GM23338 (cell line): Measurements from ENCODE around the gene PERCC1. TPM values are rescaled to one million over a fixed set of nuclear protein-coding genes. Genes with fewer than 3 reads are reported as not detected.

ENCODE experiments used
- ATAC-seq: fragments of 200-7000 bp; cut with Tn5 transposase; 3 replicates; pipeline ENCODE4 v1.9.1; 2020
- DNase-seq: peaks from one replicate; pipeline ENCODE4 v3.0.0-alpha.2; 2015; ENCODE audit warnings: low spot score
- H2AFZ ChIP-seq: fragments of 200-600 bp; sonication (generic); 2 replicates; pipeline ENCODE4 v1.8.0; 2016; ENCODE audit warnings: antibody characterized with exemption, mild to moderate bottlenecking, moderate library complexity
- H3F3A ChIP-seq: fragments of 200-600 bp; sonication (generic); replicated peaks from 2 replicates; pipeline ENCODE4 v1.8.0; 2017; ENCODE audit warnings: antibody characterized with exemption, mixed run types, low read depth
- H3K27ac ChIP-seq: fragments of 200-600 bp; sonication (generic); 2 replicates; pipeline ENCODE4 v1.6.1; 2016; ENCODE audit warnings: low read depth
- H3K27me3 ChIP-seq: fragments of 200-600 bp; sonication (generic); 2 replicates; pipeline ENCODE4 v1.8.0; 2016; ENCODE audit warnings: mild to moderate bottlenecking, mixed run types, moderate library complexity; ENCODE audit not compliant: insufficient read depth
- H3K36me3 ChIP-seq: fragments of 200-600 bp; sonication (generic); 2 replicates; pipeline ENCODE4 v1.8.0; 2016; ENCODE audit warnings: mild to moderate bottlenecking; ENCODE audit not compliant: insufficient read depth
- H3K4me1 ChIP-seq: fragments of 200-600 bp; sonication (generic); 2 replicates; pipeline ENCODE4 v1.8.0; 2016; ENCODE audit warnings: mild to moderate bottlenecking, moderate library complexity; ENCODE audit not compliant: insufficient read depth
- H3K4me2 ChIP-seq: fragments of 200-600 bp; sonication (generic); 2 replicates; pipeline ENCODE4 v1.7.1; 2017; ENCODE audit warnings: mixed run types
- H3K4me3 ChIP-seq: fragments of 200-600 bp; sonication (generic); 2 replicates; pipeline ENCODE4 v1.6.1; 2016; ENCODE audit warnings: mixed run types
- H3K79me2 ChIP-seq: fragments of 200-600 bp; sonication (generic); replicated peaks from 2 replicates; pipeline ENCODE4 v1.8.0; 2017; ENCODE audit warnings: mild to moderate bottlenecking; ENCODE audit not compliant: insufficient read depth
- H3K9me2 ChIP-seq: fragments of 200-600 bp; sonication (generic); 2 replicates; pipeline ENCODE4 v1.8.0; 2017; ENCODE audit not compliant: insufficient read depth
- H4K20me1 ChIP-seq: fragments of 200-600 bp; sonication (generic); replicated peaks from 2 replicates; pipeline ENCODE4 v1.8.0; 2017; ENCODE audit warnings: mild to moderate bottlenecking; ENCODE audit not compliant: insufficient read depth
- H3K27ac Mint-ChIP-seq: 2 replicates; pipeline ENCODE4 v1.8.0; 2020; ENCODE audit warnings: inconsistent platforms, mild to moderate bottlenecking, moderate library complexity, mixed read lengths
- H3K27me3 Mint-ChIP-seq: 3 replicates; pipeline ENCODE4 v1.8.0; 2022; ENCODE audit warnings: low read depth, mild to moderate bottlenecking, moderate library complexity, mixed read lengths, inconsistent platforms; ENCODE audit not compliant: insufficient read depth, poor library complexity
- H3K36me3 Mint-ChIP-seq: 3 replicates; pipeline ENCODE4 v1.8.0; 2021; ENCODE audit warnings: low read depth, mild to moderate bottlenecking, inconsistent platforms, moderate library complexity, mixed read lengths
- H3K4me1 Mint-ChIP-seq: 3 replicates; pipeline ENCODE4 v1.8.0; 2020; ENCODE audit warnings: mild to moderate bottlenecking, inconsistent platforms, mixed read lengths
- H3K4me3 Mint-ChIP-seq: 3 replicates; pipeline ENCODE4 v1.8.0; 2021; ENCODE audit warnings: moderate library complexity, mild to moderate bottlenecking, inconsistent platforms, mixed read lengths
- H3K9me3 Mint-ChIP-seq: 3 replicates; pipeline ENCODE4 v1.8.0; 2020; ENCODE audit warnings: moderate library complexity, mild to moderate bottlenecking, inconsistent platforms, mixed read lengths
- CREB1 ChIP-seq: fragments of 250-450 bp; sonication (Bioruptor Pico); IDR thresholded peaks from 2 replicates; pipeline ENCODE4 v1.5.0; 2020; ENCODE audit warnings: low read depth, mild to moderate bottlenecking, moderate library complexity
- CTCF ChIP-seq, 2 experiments: fragments of 200-600 bp in 1 of 2; sonication (generic) in 1 of 2; conservative IDR thresholded peaks; 2 replicates each; pipeline versions ENCODE4 v1.5.1 to v1.6.1; 2016 to 2017; ENCODE audit warnings: antibody characterized with exemption in 2 of 2, low read depth in 2 of 2, mild to moderate bottlenecking in 2 of 2, moderate library complexity in 1 of 2
- ETS1 ChIP-seq: IDR thresholded peaks from 2 replicates; pipeline ENCODE4 v1.6.1; 2016; ENCODE audit warnings: antibody characterized with exemption
- EZH2 ChIP-seq: fragments of 200-600 bp; sonication (generic); IDR thresholded peaks from one replicate; pipeline ENCODE4 v1.8.0; 2017; ENCODE audit warnings: antibody characterized with exemption, mild to moderate bottlenecking, low read depth; ENCODE audit not compliant: unreplicated experiment
- EZH2phosphoT487 ChIP-seq: fragments of 200-600 bp; sonication (generic); IDR thresholded peaks from one replicate; pipeline ENCODE4 v1.8.1; 2018; ENCODE audit warnings: antibody characterized with exemption; ENCODE audit not compliant: unreplicated experiment
- JUNB ChIP-seq: IDR thresholded peaks from one replicate; pipeline ENCODE4 v1.6.1; 2016; ENCODE audit warnings: antibody characterized with exemption; ENCODE audit not compliant: unreplicated experiment
- NANOG ChIP-seq: IDR thresholded peaks from 2 replicates; pipeline ENCODE4 v1.6.1; 2016; ENCODE audit warnings: antibody characterized with exemption, borderline replicate concordance
- POLR2AphosphoS5 ChIP-seq: IDR thresholded peaks from 2 replicates; pipeline ENCODE4 v1.6.1; 2016; ENCODE audit warnings: antibody characterized with exemption, low read depth
- REST ChIP-seq: IDR thresholded peaks from one replicate; pipeline ENCODE4 v1.6.1; 2018; ENCODE audit warnings: antibody characterized with exemption; ENCODE audit not compliant: unreplicated experiment
- STAT1 ChIP-seq: IDR thresholded peaks from one replicate; pipeline ENCODE4 v1.6.1; 2016; ENCODE audit warnings: antibody characterized with exemption; ENCODE audit not compliant: unreplicated experiment
- ZNF114 ChIP-seq: fragments of 250-450 bp; sonication (Bioruptor Pico); IDR thresholded peaks from 2 replicates; pipeline ENCODE4 v1.5.0; 2020; ENCODE audit warnings: mild to moderate bottlenecking, moderate library complexity
- ZNF331 ChIP-seq: fragments of 250-450 bp; sonication (Bioruptor Pico); IDR thresholded peaks from 2 replicates; pipeline ENCODE4 v1.5.0; 2020; ENCODE audit warnings: low read depth, mild to moderate bottlenecking, moderate library complexity
- ZNF462 ChIP-seq: fragments of 250-450 bp; sonication (Bioruptor Pico); IDR thresholded peaks from 2 replicates; pipeline ENCODE4 v1.5.0; 2020; ENCODE audit warnings: mild to moderate bottlenecking, moderate library complexity
- polyA plus RNA-seq: library from polyadenylated mRNA; unstranded; fragments of >200 nt; fragmentation: Nextera tagmentation; extraction: Ambion mirVana; gene quantifications from 2 replicates; pipeline ENCODE4 v1.2.1, GENCODE V29; 2016
- total RNA-seq: library from RNA; depleted of rRNA; stranded (reverse); fragments of >200 nt; shearing (Covaris generic); gene quantifications from 2 replicates; pipeline ENCODE4 v1.2.3, GENCODE V29; 2014

Gene PERCC1
- total and polyA plus RNA-seq, 2 experiments from 2014 or later = not detected

GRCh38 chr16:1475552-1476114 lies 44.8 kb downstream of the PERCC1 start:
- Histone ChIP-seq H3K27ac (no peak overlapping the region), H2AFZ (peak overlapping the region; percentile 74; the same call in 1 of the 2 replicates), H3K4me2 (peak overlapping the region; percentile 89), H4K20me1 (peaks cover 12% of the 10 kb centered on the region; the same call in 1 of the 2 replicates), H3K4me3 (peak overlapping the region; percentile 77), H3F3A (no peaks in the 10 kb centered on the region), H3K79me2 (peaks cover 38% of the 10 kb centered on the region), H3K4me1 (peaks cover 3% of the 10 kb centered on the region; the same call in 1 of the 2 replicates), H3K27me3 (no peaks in the 10 kb centered on the region), H3K36me3 (no peaks in the 10 kb centered on the region), H3K9me2 (no peaks in the 10 kb centered on the region)
- TF ChIP-seq ZNF114 (no peak), CTCF (conservative IDR thresholded peaks at IDR 0.05; ENCODE audit: low read depth in 2 of 2) (no peak), NANOG (no peak), ETS1 (no peak), EZH2phosphoT487 (no peak), EZH2 (no peak), ZNF331 (CRISPR knock-in tag) (no peak), CREB1 (CRISPR knock-in tag) (no peak), STAT1 (no peak), JUNB (no peak), POLR2AphosphoS5 (no peak), ZNF462 (no peak), REST (no peak)
- peaks cover 12% of the 10 kb centered on the region for H3K27me3 Mint-ChIP-seq
- H3K4me1 Mint-ChIP-seq = peaks cover 8% of the 10 kb centered on the region; the same call in 2 of the 3 replicates
- H3K4me3 Mint-ChIP-seq = peak overlapping the region; percentile 81
- peaks cover 3% of the 10 kb centered on the region; the same call in 2 of the 3 replicates for H3K36me3 Mint-ChIP-seq
- peaks cover 30% of the 10 kb centered on the region; the same call in 2 of the 3 replicates for H3K9me3 Mint-ChIP-seq
- no peak for ATAC-seq
- H3K27ac Mint-ChIP-seq = peak overlapping the region; percentile 56; the same call in 1 of the 2 replicates
- DNase-seq = no peak
